Progenitor cell of endocrine pancreas (in vitro differentiated cells): ENCODE results near the gene RAD51B. TPM values are rescaled to one million over a fixed set of nuclear protein-coding genes. Genes with fewer than 3 reads are reported as not detected.

ENCODE experiments used
- DNase-seq: peaks from one replicate; pipeline ENCODE4 v3.0.0; 2021; ENCODE audit warnings: low spot score; ENCODE audit not compliant: unreplicated experiment
- H3K27ac Mint-ChIP-seq: 2 replicates; pipeline ENCODE4 v1.8.0; 2021; ENCODE audit warnings: mild to moderate bottlenecking, moderate library complexity, mixed read lengths
- H3K27me3 Mint-ChIP-seq: 2 replicates; pipeline ENCODE4 v1.8.0; 2021; ENCODE audit warnings: mixed read lengths
- H3K36me3 Mint-ChIP-seq: 2 replicates; pipeline ENCODE4 v1.8.0; 2022; ENCODE audit warnings: mixed read lengths; ENCODE audit not compliant: insufficient read depth
- H3K4me1 Mint-ChIP-seq: 2 replicates; pipeline ENCODE4 v1.8.0; 2021; ENCODE audit warnings: low read depth, mixed read lengths
- H3K4me3 Mint-ChIP-seq: 2 replicates; pipeline ENCODE4 v1.8.0; 2021; ENCODE audit warnings: low read depth, mild to moderate bottlenecking, moderate library complexity, mixed read lengths
- H3K9me3 Mint-ChIP-seq: 2 replicates; pipeline ENCODE4 v1.8.0; 2021; ENCODE audit warnings: low read depth, mixed read lengths
- total RNA-seq: library from RNA; stranded (reverse); gene quantifications from 2 replicates; pipeline ENCODE4 v1.2.1, GENCODE V29; 2021
- TF ChIP-seq, protein P1 (sequence below): fragments of 200-600 bp; sonication (generic); IDR thresholded peaks from one replicate; pipeline ENCODE4 v1.5.0; 2021; ENCODE audit warnings: antibody characterized with exemption, mild to moderate bottlenecking; ENCODE audit not compliant: unreplicated experiment

Gene RAD51B
- total RNA-seq, 1 donor from 2014 or later, result 24.7 TPM

DNA sequence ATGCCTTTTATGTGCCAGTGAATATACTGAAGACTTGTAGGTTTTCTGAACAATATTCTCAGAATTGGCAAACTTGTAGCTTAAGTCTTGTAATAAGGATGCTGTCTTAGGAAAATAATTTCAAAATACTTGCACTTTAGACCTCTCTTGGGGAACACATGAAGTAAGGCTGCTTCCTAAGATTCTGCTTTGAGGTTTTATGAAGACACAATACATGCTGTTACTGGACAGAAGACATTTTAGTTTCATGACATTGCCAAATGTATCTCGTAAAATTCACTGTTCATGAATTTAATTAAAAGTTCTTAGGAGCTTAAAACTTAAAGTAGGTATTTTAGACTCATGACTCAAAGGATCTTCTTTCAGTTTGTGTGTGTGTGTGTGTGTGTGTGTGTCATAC lies 80.7 kb downstream of the RAD51B start:
- Mint-ChIP-seq H3K9me3 (peaks cover 10% of the 10 kb centered on the region), H3K36me3 (peaks cover 4% of the 10 kb centered on the region), H3K4me3 (no peak overlapping the region), H3K27ac (no peak overlapping the region), H3K4me1 (peaks cover 5% of the 10 kb centered on the region), H3K27me3 (no peaks in the 10 kb centered on the region)
- TF ChIP-seq, protein P1, sequence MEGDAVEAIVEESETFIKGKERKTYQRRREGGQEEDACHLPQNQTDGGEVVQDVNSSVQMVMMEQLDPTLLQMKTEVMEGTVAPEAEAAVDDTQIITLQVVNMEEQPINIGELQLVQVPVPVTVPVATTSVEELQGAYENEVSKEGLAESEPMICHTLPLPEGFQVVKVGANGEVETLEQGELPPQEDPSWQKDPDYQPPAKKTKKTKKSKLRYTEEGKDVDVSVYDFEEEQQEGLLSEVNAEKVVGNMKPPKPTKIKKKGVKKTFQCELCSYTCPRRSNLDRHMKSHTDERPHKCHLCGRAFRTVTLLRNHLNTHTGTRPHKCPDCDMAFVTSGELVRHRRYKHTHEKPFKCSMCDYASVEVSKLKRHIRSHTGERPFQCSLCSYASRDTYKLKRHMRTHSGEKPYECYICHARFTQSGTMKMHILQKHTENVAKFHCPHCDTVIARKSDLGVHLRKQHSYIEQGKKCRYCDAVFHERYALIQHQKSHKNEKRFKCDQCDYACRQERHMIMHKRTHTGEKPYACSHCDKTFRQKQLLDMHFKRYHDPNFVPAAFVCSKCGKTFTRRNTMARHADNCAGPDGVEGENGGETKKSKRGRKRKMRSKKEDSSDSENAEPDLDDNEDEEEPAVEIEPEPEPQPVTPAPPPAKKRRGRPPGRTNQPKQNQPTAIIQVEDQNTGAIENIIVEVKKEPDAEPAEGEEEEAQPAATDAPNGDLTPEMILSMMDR, result no peak
- no peak for DNase-seq

DNA sequence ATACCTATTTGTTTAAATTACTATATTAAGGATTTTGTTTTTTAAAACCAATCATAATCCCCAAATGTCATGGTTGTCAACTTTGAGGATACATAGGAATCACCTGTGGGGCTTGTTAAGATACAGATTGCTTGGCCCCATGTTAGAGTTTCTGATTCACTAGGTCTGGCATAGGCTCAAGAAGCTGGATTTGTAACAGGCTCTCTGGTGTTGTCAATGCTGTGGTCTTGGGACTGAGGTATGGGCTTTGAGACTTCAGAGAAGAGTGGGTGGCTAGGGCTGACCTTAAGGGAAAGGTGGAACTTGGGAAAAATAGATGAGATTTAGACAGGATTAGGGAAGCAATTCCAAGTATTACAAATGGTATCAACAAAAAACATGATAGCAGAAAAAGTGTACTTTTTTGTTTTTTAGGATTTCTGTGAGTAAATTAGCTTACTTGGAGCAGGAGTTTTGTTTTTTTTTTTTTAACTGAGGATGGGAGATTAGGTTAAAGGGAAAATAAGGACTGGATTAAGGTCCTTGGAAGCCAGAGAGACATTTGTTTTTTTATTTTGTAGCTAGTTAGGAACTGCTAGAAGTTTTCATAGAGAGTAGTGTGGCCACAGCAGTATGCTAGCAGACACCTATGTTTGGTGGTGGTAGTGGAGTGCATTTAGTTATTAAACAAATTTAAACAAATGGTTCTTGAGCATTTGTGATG lies 88.6 kb downstream of the RAD51B start:
- H3K27me3 Mint-ChIP-seq, result no peaks in the 10 kb centered on the region
- peaks cover 4% of the 10 kb centered on the region for H3K36me3 Mint-ChIP-seq
- peaks cover 11% of the 10 kb centered on the region for H3K9me3 Mint-ChIP-seq
- no peaks in the 10 kb centered on the region for H3K4me1 Mint-ChIP-seq
- H3K4me3 Mint-ChIP-seq, result no peak overlapping the region
- DNase-seq, result no peak
- H3K27ac Mint-ChIP-seq, result no peak overlapping the region
- TF ChIP-seq, protein P1, result no peak

DNA sequence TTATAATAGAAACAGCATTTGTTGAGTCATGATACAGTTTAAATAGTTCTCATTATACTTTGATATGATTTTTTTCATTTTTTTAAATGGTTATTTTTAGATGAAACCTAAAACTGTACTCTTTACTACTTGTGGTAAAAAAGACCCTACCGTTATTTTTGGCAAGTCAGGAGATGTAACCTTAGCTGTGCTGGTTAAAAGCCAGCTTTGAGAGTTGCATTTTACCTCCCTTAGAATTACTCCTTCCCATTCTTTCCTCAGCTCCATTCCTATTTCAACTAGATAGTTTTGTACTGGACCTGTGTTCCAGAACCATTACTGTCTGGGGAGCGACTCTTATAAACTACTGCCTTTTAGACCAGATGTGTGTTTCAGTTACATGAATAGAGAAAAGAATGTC lies 92.0 kb downstream of the RAD51B start:
- Mint-ChIP-seq H3K36me3 (no peaks in the 10 kb centered on the region), H3K9me3 (no peaks in the 10 kb centered on the region), H3K4me1 (peaks cover 5% of the 10 kb centered on the region), H3K27me3 (no peaks in the 10 kb centered on the region), H3K27ac (no peak overlapping the region), H3K4me3 (no peak overlapping the region)
- TF ChIP-seq, protein P1, result no peak
- no peak for DNase-seq

DNA sequence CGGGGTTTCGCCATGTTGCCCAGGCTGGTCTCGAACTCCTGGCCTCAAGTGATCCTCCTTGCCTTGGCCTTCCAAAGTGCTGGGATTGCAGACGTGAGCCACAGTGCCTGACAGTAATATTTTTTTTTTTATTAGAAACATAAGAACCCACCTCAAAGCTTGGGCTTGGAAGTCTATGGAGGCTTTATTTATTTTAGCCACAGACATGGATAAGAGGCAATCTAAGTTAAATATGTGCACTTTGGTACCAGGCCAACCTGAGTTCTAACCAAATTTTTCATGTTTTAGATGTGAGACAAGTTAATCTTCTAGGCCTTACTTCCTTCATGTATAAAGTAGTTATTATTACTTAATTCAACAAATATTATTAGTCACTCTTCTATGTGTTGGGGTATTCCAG lies 96.9 kb downstream of the RAD51B start:
- H3K27ac Mint-ChIP-seq, result no peak overlapping the region
- H3K27me3 Mint-ChIP-seq, result no peaks in the 10 kb centered on the region
- no peak for DNase-seq
- no peak overlapping the region for H3K4me3 Mint-ChIP-seq
- H3K4me1 Mint-ChIP-seq, result peaks cover 5% of the 10 kb centered on the region
- H3K9me3 Mint-ChIP-seq, result no peaks in the 10 kb centered on the region
- H3K36me3 Mint-ChIP-seq, result no peaks in the 10 kb centered on the region
- TF ChIP-seq, protein P1, result no peak

DNA sequence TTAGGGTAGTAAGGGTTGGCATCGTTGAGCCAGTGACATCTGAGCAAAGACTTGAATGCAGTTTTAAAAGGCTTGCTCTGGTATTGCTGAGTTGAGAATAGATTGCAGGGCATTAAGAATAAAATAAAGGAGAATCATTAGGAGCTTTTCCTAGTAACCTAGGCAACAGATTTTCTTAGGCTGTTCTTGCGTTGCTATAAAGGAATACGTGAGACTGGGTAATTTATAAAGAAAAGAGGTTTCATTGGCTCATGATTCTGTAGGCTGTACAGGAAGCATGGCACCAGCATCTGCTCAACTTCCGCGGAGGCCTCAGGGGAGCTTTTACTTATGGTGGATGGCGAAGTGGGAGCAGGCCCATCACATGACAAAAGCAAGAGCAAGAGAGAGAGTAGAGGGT lies 97.4 kb downstream of the RAD51B start:
- H3K36me3 Mint-ChIP-seq, result no peaks in the 10 kb centered on the region
- no peaks in the 10 kb centered on the region for H3K27me3 Mint-ChIP-seq
- H3K27ac Mint-ChIP-seq, result no peak overlapping the region
- no peaks in the 10 kb centered on the region for H3K9me3 Mint-ChIP-seq
- TF ChIP-seq, protein P1, result no peak
- peaks cover 5% of the 10 kb centered on the region for H3K4me1 Mint-ChIP-seq
- no peak overlapping the region for H3K4me3 Mint-ChIP-seq
- no peak for DNase-seq
